Measurements from ENCODE around the gene SYP.

GRCh38 chrX:49153467-49153866 is 46.5 kb downstream of the SYP start:
- no peak for TF ChIP-seq CTCF (IDR thresholded peaks at IDR 0.05 in 8 of 11, conservative IDR thresholded peaks at IDR 0.05 in 3 of 11)
- no peak for TF ChIP-seq POLR2AphosphoS5 (IDR thresholded peaks at IDR 0.05)

Measured in spleen (tissue), 7 donors.